ENCODE results near the gene LCA5L.

DNA sequence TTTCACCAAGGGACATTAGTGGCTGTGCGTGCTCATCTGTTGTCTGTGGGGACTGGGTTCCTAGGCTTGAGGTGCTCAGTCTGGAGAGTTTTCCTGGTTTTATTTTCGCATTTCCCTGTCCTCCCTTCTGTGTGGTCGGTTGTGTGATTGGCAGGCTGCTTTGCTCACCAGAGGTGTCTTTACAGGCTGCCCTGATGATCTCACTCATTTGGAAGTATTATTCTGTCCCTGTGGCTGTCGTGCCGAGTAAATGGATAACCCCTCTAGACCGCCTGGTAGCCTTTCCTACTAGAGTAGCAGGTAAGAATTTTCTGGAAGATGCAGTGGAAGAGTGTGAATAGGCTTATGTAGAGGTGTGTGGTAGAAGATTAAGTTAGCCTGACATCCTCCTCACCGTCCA, 52.6 kb downstream of the LCA5L start:
- TF ChIP-seq, protein P1, sequence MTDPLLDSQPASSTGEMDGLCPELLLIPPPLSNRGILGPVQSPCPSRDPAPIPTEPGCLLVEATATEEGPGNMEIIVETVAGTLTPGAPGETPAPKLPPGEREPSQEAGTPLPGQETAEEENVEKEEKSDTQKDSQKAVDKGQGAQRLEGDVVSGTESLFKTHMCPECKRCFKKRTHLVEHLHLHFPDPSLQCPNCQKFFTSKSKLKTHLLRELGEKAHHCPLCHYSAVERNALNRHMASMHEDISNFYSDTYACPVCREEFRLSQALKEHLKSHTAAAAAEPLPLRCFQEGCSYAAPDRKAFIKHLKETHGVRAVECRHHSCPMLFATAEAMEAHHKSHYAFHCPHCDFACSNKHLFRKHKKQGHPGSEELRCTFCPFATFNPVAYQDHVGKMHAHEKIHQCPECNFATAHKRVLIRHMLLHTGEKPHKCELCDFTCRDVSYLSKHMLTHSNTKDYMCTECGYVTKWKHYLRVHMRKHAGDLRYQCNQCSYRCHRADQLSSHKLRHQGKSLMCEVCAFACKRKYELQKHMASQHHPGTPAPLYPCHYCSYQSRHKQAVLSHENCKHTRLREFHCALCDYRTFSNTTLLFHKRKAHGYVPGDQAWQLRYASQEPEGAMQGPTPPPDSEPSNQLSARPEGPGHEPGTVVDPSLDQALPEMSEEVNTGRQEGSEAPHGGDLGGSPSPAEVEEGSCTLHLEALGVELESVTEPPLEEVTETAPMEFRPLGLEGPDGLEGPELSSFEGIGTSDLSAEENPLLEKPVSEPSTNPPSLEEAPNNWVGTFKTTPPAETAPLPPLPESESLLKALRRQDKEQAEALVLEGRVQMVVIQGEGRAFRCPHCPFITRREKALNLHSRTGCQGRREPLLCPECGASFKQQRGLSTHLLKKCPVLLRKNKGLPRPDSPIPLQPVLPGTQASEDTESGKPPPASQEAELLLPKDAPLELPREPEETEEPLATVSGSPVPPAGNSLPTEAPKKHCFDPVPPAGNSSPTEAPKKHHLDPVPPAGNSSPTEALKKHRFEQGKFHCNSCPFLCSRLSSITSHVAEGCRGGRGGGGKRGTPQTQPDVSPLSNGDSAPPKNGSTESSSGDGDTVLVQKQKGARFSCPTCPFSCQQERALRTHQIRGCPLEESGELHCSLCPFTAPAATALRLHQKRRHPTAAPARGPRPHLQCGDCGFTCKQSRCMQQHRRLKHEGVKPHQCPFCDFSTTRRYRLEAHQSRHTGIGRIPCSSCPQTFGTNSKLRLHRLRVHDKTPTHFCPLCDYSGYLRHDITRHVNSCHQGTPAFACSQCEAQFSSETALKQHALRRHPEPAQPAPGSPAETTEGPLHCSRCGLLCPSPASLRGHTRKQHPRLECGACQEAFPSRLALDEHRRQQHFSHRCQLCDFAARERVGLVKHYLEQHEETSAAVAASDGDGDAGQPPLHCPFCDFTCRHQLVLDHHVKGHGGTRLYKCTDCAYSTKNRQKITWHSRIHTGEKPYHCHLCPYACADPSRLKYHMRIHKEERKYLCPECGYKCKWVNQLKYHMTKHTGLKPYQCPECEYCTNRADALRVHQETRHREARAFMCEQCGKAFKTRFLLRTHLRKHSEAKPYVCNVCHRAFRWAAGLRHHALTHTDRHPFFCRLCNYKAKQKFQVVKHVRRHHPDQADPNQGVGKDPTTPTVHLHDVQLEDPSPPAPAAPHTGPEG (CRISPR knock-in tag; IDR thresholded peaks at IDR 0.05): no peak
- TF ChIP-seq, protein P2, sequence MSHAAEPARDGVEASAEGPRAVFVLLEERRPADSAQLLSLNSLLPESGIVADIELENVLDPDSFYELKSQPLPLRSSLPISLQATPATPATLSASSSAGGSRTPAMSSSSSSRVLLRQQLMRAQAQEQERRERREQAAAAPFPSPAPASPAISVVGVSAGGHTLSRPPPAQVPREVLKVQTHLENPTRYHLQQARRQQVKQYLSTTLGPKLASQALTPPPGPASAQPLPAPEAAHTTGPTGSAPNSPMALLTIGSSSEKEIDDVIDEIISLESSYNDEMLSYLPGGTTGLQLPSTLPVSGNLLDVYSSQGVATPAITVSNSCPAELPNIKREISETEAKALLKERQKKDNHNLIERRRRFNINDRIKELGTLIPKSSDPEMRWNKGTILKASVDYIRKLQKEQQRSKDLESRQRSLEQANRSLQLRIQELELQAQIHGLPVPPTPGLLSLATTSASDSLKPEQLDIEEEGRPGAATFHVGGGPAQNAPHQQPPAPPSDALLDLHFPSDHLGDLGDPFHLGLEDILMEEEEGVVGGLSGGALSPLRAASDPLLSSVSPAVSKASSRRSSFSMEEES (CRISPR knock-in tag; IDR thresholded peaks at IDR 0.05): no peak
- TF ChIP-seq, protein P3, sequence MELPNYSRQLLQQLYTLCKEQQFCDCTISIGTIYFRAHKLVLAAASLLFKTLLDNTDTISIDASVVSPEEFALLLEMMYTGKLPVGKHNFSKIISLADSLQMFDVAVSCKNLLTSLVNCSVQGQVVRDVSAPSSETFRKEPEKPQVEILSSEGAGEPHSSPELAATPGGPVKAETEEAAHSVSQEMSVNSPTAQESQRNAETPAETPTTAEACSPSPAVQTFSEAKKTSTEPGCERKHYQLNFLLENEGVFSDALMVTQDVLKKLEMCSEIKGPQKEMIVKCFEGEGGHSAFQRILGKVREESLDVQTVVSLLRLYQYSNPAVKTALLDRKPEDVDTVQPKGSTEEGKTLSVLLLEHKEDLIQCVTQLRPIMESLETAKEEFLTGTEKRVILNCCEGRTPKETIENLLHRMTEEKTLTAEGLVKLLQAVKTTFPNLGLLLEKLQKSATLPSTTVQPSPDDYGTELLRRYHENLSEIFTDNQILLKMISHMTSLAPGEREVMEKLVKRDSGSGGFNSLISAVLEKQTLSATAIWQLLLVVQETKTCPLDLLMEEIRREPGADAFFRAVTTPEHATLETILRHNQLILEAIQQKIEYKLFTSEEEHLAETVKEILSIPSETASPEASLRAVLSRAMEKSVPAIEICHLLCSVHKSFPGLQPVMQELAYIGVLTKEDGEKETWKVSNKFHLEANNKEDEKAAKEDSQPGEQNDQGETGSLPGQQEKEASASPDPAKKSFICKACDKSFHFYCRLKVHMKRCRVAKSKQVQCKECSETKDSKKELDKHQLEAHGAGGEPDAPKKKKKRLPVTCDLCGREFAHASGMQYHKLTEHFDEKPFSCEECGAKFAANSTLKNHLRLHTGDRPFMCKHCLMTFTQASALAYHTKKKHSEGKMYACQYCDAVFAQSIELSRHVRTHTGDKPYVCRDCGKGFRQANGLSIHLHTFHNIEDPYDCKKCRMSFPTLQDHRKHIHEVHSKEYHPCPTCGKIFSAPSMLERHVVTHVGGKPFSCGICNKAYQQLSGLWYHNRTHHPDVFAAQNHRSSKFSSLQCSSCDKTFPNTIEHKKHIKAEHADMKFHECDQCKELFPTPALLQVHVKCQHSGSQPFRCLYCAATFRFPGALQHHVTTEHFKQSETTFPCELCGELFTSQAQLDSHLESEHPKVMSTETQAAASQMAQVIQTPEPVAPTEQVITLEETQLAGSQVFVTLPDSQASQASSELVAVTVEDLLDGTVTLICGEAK (IDR thresholded peaks at IDR 0.05): no peak
- TF ChIP-seq, protein P3 (CRISPR knock-in tag; IDR thresholded peaks at IDR 0.05): no peak
- TF ChIP-seq, protein P4, sequence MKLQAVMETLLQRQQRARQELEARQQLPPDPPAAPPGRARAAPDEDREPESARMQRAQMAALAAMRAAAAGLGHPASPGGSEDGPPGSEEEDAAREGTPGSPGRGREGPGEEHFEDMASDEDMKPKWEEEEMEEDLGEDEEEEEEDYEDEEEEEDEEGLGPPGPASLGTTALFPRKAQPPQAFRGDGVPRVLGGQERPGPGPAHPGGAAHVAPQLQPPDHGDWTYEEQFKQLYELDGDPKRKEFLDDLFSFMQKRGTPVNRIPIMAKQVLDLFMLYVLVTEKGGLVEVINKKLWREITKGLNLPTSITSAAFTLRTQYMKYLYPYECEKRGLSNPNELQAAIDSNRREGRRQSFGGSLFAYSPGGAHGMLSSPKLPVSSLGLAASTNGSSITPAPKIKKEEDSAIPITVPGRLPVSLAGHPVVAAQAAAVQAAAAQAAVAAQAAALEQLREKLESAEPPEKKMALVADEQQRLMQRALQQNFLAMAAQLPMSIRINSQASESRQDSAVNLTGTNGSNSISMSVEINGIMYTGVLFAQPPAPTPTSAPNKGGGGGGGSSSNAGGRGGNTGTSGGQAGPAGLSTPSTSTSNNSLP (IDR thresholded peaks at IDR 0.05; ENCODE audit: low read depth, low read length): no peak
- TF ChIP-seq NR1H2 (CRISPR knock-in tag; IDR thresholded peaks at IDR 0.05; ENCODE audit: borderline replicate concordance, low read depth) (no peak), ZNF274 (CRISPR knock-in tag; IDR thresholded peaks at IDR 0.05) (no peak), HMG20B (CRISPR knock-in tag; conservative IDR thresholded peaks at IDR 0.05) (no peak), ESRRA (CRISPR knock-in tag; IDR thresholded peaks at IDR 0.05; ENCODE audit: low read depth) (no peak), SP1 (IDR thresholded peaks at IDR 0.05) (no peak), SP1 (CRISPR knock-in tag; IDR thresholded peaks at IDR 0.05) (no peak), POLR2AphosphoS5 (IDR thresholded peaks at IDR 0.05; ENCODE audit: low read depth, low read length) (no peak)
- TF ChIP-seq, protein P5, sequence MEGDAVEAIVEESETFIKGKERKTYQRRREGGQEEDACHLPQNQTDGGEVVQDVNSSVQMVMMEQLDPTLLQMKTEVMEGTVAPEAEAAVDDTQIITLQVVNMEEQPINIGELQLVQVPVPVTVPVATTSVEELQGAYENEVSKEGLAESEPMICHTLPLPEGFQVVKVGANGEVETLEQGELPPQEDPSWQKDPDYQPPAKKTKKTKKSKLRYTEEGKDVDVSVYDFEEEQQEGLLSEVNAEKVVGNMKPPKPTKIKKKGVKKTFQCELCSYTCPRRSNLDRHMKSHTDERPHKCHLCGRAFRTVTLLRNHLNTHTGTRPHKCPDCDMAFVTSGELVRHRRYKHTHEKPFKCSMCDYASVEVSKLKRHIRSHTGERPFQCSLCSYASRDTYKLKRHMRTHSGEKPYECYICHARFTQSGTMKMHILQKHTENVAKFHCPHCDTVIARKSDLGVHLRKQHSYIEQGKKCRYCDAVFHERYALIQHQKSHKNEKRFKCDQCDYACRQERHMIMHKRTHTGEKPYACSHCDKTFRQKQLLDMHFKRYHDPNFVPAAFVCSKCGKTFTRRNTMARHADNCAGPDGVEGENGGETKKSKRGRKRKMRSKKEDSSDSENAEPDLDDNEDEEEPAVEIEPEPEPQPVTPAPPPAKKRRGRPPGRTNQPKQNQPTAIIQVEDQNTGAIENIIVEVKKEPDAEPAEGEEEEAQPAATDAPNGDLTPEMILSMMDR (CRISPR knock-in tag; IDR thresholded peaks at IDR 0.05): no peak
